GM21576 (cell line): ENCODE measurements around the gene TNIP1.

Experiments
- ATAC-seq: cut with Tn5 transposase; IDR thresholded peaks from one replicate; pipeline ENCODE4 v1.9.1; 2021; ENCODE audit warnings: mild to moderate bottlenecking, moderate library complexity; ENCODE audit not compliant: unreplicated experiment

TNIP1 gene

GRCh38 chr5:151047814-151048425 lies 32.9 kb downstream of the TNIP1 start:
- ATAC-seq: peak; percentile 57

- no peak for ATAC-seq
Observed at GRCh38 chr5:151042453-151043093, 38.3 kb downstream of the TNIP1 start.

GRCh38 chr5:151041577-151042268 lies 39.1 kb downstream of the TNIP1 start:
- no peak for ATAC-seq

- ATAC-seq: no peak
Observed at GRCh38 chr5:151040211-151040747, 40.6 kb downstream of the TNIP1 start.

GRCh38 chr5:151039665-151040064 lies 41.2 kb downstream of the TNIP1 start:
- no peak for ATAC-seq

DNA sequence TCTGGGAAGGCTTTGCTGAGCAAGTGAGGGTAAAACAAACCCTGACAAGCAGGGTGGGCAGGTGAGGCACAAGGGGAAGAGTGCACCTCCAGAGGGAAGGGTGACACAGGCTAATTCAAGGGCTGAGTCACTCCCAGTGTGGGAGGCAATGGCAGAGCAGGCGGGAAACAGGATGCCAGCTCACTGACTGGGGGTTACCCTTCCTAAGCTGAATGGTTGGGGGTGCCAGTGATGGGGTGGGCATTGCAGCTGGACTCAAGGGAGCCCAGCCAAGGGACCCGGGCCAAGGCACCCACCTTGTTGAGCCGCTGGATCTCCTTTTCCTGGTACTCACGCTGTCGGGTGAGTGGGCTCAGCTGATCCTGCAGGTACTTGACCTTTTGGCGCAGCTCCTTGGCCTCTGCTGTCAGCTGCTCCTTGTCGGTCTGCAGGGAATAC lies 42.0 kb downstream of the TNIP1 start:
- no peak for ATAC-seq

DNA sequence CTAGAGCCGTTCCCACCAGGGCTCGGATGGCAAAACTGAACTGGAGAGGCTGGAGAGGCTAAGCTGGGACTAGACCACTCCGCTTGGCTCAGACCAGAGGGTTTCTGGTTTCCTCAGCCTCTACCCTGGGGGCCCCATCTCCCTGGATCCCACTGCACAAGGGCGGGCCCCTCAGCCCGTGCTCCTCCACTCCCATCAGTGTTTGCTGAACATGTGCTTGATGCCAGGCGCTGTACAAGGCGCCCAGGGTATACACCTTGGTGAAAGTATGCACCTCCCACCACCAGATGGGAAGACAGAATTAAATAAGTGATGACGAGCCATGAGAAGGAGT lies 42.5 kb downstream of the TNIP1 start:
- no peak for ATAC-seq

GRCh38 chr5:151037561-151038411 lies 43.0 kb downstream of the TNIP1 start:
- ATAC-seq: no peak

GRCh38 chr5:151036556-151036955 lies 44.3 kb downstream of the TNIP1 start:
- ATAC-seq: no peak

DNA sequence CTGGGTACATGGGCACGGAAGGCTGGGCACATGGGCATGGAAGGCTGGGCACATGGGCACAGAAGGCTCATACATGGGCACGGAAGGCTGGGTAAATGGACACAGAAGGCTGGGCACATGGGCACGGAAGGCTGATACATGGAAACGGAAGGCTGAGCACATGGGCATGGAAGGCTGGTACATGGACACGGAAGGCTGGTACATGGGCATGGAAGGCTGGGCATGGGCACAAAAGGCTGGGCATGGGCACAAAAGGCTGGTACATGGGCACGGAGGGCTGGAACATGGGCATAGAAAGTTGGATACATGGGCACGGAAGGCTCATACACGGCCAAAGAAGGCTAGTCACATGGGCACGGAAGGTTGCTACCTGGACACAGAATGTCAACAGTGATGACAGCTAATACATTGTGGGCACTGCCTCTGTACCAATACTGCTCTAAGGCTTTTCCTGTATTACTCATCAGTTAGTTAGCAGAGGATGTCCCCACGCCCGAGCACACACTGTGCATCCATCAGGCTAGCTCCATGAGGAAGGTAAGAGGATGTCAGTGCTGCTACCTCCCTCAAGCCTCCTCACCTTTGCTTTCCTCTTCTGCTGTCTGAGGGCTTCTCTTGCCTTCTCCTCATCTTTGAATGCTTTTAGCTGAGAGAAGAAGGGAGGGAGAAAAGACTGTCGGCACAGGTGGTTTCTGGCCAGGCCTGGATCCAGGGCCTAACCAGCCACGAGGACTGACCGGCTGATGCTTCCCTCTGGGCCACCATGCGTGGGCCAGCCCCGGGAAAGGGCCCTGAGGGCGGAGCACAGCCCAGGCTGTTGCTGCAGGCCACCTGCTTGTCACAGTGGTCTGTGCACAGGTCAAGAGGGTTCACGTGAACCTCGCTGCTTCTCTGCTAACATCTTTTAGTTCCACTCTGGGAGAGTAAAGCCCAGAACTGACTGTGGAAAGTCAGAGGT lies 46.1 kb downstream of the TNIP1 start:
- ATAC-seq: no peak

DNA sequence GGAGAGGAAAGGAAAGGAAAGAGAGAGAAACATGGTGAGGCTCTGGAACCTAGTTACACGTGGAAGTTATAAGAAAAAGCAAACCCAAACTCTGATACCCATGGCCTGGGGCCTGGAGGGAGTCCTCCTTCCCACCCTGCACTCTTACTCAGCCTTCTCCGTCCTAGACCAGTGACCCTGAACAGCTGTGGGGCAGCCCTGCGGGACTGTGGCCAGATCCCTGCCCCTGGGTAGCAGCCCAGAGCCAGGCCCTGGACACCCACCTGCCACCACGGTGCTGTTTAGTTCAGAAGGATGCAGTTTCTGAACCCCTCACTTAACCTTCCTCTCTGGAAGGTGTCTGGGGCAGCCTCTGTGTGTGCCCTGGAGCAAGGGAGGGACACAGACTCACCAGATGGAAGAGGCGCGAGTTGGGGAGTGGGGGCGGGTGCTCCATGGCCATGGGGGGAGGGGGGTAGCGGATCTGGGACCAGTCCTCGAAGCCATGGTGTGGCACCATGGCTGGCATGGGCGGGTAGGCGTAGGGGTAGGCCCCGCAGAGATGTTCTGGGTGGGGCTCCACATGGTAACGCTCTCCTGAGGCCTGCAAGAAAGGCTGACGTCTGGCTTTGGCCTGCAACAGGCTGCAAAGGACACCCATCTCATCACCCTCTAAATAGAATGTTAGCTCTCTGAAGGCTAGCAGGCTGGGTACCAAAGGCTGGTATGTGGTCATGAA lies 47.5 kb downstream of the TNIP1 start:
- ATAC-seq: no peak

DNA sequence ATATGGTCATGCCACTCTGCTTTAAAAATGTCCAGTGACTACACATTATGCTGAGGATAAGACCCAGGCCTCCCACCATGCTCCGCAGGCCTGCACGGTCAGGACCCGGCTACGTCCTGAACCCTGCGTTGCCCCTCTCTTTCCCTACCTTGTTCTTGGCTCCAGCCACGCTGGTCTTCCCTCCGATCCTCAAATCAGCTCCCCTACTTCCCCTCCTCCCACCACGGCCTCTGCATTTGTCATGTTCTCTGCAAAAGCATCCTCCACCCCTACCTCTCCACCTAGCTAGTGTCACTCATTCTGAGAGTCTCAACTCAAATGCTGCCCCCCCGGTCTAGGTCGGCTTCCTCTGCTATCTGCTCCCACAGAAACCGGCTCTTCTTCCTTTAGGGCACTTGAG lies 49.3 kb downstream of the TNIP1 start:
- no peak for ATAC-seq

DNA sequence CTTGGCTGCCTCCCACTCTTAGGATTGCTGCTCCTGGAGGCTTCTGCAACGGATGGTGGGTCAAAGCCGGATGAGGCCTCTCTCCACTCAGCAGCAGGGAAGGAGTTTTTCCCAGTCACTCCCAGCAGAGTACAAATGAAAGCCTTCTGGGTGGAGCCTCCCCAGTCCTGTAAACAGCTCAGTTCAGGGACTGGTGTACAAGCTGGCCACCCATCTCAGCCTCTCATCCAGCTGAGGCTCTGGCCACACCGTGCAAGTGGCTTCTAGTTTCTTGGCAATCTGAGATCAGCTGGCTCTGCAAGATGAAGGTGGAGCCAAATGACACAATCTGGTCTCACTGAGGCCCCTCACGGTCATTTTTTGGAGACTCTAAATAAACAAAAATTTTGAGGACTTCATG lies 50.5 kb downstream of the TNIP1 start:
- ATAC-seq: no peak

GRCh38 chr5:151030056-151030336 lies 50.8 kb downstream of the TNIP1 start:
- no peak for ATAC-seq

- no peak for ATAC-seq
Observed at GRCh38 chr5:151029179-151030055, 51.4 kb downstream of the TNIP1 start.

GRCh38 chr5:151028717-151029116 lies 52.1 kb downstream of the TNIP1 start:
- ATAC-seq: no peak

DNA sequence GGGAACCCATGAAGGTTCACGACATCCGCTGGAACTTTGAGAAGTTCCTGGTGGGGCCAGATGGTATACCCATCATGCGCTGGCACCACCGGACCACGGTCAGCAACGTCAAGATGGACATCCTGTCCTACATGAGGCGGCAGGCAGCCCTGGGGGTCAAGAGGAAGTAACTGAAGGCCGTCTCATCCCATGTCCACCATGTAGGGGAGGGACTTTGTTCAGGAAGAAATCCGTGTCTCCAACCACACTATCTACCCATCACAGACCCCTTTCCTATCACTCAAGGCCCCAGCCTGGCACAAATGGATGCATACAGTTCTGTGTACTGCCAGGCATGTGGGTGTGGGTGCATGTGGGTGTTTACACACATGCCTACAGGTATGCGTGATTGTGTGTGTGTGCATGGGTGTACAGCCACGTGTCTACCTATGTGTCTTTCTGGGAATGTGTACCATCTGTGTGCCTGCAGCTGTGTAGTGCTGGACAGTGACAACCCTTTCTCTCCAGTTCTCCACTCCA lies 52.8 kb downstream of the TNIP1 start:
- ATAC-seq: no peak

DNA sequence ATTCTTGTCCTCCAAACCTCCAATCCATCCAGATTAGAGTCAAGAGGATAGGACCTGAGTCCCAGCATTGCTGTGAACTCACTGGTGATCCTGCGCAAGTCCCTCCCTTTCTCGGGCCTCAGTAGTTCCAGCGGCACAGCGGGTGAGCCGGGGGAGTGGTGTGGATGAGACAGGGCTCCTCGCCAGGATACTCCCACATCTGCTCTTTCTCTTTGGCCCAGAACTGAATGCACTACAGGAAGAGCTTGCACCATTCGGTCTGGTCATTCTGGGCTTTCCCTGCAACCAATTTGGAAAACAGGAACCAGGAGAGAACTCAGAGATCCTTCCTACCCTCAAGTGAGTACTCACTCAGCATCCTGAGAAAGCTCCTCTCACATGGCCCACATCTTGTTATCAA lies 54.2 kb downstream of the TNIP1 start:
- ATAC-seq: no peak
